GM12865 (cell line): Measurements from ENCODE around the gene TSPAN11.

ENCODE experiments used
- DNase-seq: peaks from one replicate; pipeline ENCODE4 v3.0.0; 2010; ENCODE audit warnings: low read depth
- H3K4me3 ChIP-seq: 2 replicates; pipeline ENCODE4 v1.5.1; 2011; ENCODE audit warnings: mild to moderate bottlenecking, low read depth, low read length, control low read depth
- TF ChIP-seq, protein P1 (sequence below): IDR thresholded peaks from 2 replicates; pipeline ENCODE4 v1.5.1; 2011; ENCODE audit warnings: low read length, control low read depth, low read depth, inconsistent platforms; ENCODE audit not compliant: insufficient read depth; ENCODE audit errors: missing control alignments

TSPAN11 gene

DNA sequence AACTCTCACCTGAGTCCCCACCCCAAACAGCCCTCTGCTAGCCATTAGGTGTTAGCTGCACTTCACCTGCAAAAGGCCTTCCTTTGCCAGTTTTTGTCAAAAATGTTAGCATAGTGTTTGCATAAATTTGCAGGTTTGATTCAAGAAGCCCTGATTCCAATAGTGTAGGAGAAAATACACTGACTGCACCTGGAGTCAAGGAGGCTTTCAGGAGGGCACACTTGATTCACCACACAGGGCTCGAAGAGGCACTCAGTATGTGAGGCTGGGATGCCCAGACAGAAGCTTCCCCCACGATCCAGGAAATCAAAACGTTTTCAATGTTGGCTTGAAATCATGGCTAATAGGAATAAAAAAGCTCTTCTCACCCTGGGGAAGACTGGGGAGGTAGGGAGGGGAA, 106.6 kb downstream of the TSPAN11 start:
- TF ChIP-seq, protein P1, sequence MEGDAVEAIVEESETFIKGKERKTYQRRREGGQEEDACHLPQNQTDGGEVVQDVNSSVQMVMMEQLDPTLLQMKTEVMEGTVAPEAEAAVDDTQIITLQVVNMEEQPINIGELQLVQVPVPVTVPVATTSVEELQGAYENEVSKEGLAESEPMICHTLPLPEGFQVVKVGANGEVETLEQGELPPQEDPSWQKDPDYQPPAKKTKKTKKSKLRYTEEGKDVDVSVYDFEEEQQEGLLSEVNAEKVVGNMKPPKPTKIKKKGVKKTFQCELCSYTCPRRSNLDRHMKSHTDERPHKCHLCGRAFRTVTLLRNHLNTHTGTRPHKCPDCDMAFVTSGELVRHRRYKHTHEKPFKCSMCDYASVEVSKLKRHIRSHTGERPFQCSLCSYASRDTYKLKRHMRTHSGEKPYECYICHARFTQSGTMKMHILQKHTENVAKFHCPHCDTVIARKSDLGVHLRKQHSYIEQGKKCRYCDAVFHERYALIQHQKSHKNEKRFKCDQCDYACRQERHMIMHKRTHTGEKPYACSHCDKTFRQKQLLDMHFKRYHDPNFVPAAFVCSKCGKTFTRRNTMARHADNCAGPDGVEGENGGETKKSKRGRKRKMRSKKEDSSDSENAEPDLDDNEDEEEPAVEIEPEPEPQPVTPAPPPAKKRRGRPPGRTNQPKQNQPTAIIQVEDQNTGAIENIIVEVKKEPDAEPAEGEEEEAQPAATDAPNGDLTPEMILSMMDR = no peak
- H3K4me3 ChIP-seq = no peak overlapping the region
- no peak for DNase-seq

DNA sequence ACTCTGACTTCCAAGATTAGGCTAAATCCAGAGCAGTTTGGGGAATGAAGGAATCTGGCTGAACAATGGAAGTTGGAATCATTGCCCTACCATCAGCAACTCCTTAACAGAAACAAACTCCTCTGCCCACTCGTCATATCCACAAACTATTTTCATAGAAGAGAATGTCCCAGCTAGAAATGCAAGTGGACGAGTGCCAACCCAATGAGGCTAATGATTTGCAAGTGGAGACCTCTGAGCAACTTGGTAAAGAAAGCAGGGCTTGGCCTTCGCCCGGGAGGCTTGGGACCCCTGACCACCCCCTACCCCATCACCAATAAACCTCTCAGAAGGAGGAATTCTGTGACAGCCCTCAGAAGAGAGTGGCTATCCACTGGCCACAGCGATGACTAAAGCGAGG, 107.1 kb downstream of the TSPAN11 start:
- TF ChIP-seq, protein P1 = no peak
- H3K4me3 ChIP-seq = no peak overlapping the region
- no peak for DNase-seq

DNA sequence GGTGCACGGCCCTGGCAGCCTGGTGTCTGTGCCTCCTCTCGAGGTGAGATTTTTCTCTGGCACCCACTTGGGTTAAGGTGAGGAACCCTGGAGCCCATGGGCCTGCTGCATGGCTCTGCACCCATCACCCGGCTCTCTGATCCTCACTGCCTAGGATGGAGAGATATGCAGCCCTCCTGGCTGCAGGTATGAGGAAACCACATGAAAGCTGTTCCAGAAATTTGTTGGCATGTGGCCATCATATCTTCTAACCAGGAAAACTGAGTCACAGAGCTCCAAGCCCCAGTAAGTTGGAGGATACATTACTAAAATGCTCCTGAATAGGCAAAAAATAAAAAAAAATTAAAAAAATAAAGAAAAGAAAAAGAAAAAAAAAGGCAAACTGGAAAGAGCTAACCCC, 107.8 kb downstream of the TSPAN11 start:
- H3K4me3 ChIP-seq = no peak overlapping the region
- TF ChIP-seq, protein P1 = no peak
- DNase-seq = no peak

DNA sequence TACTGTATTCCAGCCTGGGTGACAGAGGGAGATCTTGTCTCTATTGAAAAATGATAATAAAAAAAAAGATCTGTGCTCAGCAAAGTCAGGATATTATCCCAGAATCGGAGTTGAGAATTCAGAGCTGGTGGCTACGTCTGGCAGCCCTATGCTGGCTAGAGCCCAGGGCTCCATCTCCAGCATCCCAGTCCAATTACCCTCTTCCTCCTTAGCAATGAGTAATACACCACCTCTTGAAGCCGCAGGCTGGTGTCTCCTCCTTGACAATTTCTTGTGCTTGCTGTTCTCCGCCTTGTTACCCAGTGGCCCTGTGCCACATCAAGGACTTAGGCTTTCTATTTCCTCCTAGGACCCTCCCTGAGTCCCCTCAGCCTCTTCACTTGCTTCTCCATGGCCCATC, 108.7 kb downstream of the TSPAN11 start:
- H3K4me3 ChIP-seq = no peak overlapping the region
- TF ChIP-seq, protein P1 = no peak
- no peak for DNase-seq

DNA sequence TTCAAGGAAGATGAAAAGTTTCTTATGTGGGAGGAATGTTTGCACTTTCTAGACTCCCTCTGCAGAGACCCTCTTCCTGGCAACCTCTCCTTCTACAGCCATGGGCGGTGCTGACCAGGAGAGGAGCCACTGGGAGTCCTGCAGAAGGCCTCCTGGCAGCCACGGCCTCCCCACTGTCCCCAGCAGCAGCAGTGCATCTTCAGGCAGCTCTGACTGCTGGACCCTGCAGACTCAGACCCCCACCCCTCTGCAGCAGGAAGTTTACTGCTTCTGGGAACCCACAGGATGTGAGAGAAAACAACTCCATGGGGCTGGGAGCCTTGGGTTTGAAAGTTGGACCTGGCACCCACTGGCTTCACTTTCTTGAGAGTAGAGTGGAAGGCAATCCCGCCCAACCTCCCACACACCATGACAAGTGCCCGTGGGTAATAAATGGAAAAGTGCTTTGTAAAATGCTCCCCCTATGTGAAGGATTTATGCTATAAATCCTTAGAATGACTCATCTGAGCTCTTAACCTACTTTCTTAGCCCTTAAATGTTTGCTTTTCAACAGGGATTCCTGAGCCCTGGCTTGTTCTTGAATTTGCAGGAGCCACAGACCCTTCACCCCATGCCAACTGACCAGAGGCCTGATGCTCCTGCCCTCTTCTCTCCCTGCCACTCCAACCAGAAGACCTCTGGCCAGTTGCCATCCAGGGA, 109.6 kb downstream of the TSPAN11 start:
- TF ChIP-seq, protein P1 = no peak
- H3K4me3 ChIP-seq = no peak overlapping the region
- no peak for DNase-seq

DNA sequence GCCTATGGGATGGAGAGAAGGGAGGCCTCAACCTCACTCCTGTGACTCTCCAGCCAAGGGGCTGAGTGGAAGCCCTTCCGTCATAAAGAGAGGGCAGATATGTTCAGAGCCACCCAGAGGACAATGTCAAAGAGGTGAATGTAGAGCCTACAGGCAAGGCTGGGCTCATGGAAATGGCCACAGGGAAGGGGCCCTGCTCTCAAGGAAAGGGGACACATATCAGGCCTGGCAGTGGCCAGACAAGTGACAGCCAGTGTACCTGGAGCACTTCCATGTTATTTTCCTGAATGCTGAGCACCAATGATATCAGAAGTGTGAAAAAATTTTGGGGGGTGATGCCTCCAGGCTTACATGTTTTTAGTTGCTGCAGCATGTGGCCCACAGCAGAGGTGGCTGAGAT, 110.5 kb downstream of the TSPAN11 start:
- H3K4me3 ChIP-seq = no peak overlapping the region
- DNase-seq = no peak
- TF ChIP-seq, protein P1 = no peak

DNA sequence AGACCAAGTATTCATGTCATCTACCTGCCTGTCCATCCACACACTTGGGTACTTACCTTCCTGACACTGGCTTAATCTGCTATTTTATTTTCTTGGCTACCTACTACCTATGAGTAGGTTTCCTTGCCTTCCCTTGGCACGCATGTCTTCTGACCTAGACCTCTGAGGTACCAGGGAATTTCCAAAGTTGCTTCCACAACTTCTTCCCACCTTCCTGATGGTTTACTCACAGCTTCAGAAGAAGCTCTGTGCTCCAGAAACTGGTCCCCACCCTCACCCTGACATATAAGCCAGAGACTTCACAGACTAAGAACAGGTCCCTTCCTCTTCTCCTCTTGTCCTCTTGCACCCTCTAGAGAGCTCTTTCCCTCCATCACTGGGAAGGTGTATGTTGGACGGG, 111.4 kb downstream of the TSPAN11 start:
- TF ChIP-seq, protein P1 = no peak
- no peak for DNase-seq
- no peak overlapping the region for H3K4me3 ChIP-seq
